GM12874 (cell line): ENCODE data around the gene CRHR1.

Experiments
- CTCF ChIP-seq: IDR thresholded peaks from 2 replicates; pipeline ENCODE4 v1.5.1; 2011; ENCODE audit warnings: low read depth, mild to moderate bottlenecking, control low read depth, low read length, moderate library complexity; ENCODE audit not compliant: insufficient read depth

CRHR1 gene

DNA sequence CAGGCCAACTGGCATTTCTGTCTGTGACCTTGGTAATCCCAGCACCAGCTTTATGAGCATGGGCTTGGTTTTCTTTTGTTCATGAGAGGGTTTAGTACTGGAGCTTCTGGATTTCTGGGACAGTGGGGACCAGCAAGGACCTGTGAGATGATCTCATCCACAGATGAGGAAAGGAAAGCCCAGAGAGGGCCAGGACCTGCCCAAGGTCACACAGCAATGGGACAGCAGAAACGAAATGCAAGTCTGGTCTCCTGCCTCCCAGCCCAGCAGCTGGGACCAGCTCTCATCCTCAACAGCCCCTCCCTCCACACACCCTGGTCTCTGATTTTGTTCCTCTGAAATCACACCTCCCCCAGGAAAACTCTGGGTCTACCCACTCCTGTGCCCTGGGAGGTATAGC is 67.8 kb downstream of the CRHR1 start:
- no peak for TF ChIP-seq CTCF

DNA sequence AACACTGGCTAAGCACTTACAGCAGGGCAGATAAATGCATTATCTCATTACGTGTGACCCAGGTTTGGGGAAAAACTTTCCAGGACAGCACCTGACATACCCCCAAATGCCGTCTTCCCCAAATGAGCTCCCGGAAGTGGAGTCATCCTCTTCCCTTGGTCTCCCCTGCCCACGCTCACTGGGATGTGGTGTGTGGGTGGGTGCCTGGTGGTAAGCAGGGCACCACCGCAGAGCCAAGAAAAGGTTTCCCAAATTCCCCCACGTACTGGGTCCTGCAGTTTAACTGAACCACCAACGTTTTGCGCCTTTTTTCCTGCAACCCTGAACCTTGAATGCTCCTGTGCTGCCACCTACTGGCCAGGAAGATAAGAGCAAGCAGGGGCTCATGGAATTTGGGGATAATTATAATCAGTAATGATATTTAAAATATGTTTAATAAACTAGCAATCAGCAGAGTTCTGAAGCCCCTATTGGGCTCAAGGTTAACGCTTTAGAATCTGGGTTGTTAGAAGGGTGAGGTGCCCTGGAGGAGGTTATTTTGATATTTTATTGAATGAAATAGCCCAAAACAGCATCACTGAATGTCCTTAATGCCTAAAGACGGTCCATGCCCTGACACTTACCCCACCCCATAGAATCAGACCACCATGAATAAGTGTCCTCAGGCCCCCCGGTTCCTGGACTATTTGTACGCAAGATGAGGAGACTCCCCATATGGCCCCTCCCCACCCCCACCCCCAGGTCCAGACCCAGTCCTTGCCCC is 68.6 kb downstream of the CRHR1 start:
- peak; percentile 73 for TF ChIP-seq CTCF

- no peak for TF ChIP-seq CTCF
Measured at GRCh38 chr17:45854209-45854608, 70.1 kb downstream of the CRHR1 start.

DNA sequence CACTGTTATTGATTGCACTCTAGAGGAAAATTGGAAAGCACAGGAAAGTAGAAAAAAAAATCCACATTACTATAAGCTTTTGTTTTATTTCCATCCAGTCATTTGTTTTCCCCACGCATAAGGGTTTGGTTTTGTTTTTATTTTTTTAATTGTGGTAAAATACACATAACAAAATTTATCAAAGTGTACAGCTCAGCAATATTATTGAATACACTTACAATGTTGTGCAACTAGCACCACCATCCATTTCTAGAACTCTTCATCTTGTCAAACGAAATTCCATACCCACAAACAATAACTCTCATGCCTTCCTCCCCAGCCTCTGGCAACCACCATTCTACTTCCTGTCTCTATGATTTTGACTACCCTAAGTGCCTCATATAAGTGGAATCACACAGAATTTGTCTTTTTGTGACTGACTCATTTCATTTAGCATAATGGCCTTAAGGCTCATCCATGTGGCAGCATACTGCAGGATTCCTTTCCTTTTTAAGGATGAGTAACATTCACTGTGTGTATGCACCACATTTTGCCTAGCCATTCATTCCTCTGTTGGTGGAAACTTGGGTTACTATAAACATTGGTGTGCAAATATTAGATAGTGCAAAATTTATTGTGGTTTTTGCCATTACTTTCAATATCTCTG is 71.7 kb downstream of the CRHR1 start:
- TF ChIP-seq CTCF: no peak

DNA sequence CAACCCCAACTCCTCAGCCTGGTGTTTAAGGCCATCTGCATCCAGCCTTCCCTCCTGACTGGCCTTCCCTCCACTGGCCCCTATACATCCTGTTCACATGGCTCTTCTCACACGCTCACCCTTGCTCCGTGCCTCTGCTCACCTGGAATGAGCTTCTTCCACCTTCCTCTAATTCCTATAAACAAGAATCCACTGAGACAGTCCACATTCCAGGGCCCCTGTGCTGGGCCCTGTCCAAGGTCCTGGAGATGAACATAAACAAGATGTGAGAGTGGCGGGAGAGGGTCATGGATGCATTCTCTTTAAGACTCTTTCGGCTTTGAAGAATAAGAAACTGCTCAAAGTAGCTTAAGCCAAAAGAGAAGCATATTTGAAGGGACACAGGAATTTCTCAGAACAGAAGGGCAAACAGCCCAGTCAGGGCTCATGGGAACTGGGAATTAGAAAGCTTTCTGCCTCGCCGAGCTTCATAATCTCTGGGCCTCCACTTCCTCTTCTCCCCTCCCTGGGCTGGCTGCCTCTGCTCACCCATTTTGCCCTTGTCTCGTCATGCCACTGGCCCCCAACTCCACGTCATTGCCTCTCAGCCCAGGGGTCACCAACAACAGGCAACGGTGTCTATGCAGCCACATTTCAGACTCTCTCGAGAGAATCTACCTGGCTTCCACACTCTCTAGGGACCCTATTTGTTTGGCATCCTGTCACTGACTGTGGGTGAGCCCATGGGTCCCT is 74.0 kb downstream of the CRHR1 start:
- TF ChIP-seq CTCF: no peak

DNA sequence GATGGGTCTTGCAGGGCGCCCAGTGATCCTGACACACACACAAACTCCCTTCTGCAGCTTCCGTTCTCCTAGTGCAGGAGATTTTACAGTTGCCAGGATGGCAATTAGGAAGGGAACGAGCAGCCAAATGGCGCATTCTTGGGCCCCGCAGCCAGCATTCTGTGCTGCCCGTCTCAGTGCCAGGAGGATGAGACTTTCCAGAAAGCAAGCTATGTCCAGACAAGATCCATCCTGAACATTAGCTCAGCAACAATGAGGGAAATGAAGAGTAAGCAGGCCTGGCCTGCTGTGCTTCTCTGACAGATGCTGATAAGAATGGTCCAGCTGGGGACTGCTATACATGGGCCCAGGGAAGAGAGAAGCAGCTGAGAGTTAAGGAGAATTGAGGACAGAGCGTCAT is 77.0 kb downstream of the CRHR1 start:
- no peak for TF ChIP-seq CTCF

- TF ChIP-seq CTCF: no peak
Measured at GRCh38 chr17:45863857-45864654, 79.9 kb downstream of the CRHR1 start.
